Measurements from ENCODE around the gene BUB1. TPM values are rescaled to one million over a fixed set of nuclear protein-coding genes. Genes with fewer than 3 reads are reported as not detected.

Gene BUB1
- total and polyA plus RNA-seq, 2 experiments from 2014 or later = 17.9 to 64.2 TPM

GRCh38 chr2:110682872-110683271 lies 5.0 kb upstream of the BUB1 start:
- H3K36me3 ChIP-seq = no peaks in the 10 kb centered on the region
- DNase-seq (ENCODE audit: low read depth in 1 of 2, low spot score in 1 of 2) = no peak
- no peak overlapping the region for H3K4me3 ChIP-seq
- no peak for TF ChIP-seq CTCF (IDR thresholded peaks at IDR 0.05; ENCODE audit: low read depth, low read length)
- H3K27ac ChIP-seq = no peak overlapping the region
- H3K9me3 ChIP-seq (ENCODE audit: low read depth) = no peaks in the 10 kb centered on the region
- H3K27me3 ChIP-seq = no peaks in the 10 kb centered on the region
- H3K4me1 ChIP-seq (ENCODE audit: low read depth) = peaks cover 10% of the 10 kb centered on the region

- Histone ChIP-seq H3K27ac (no peak overlapping the region), H3K27me3 (no peaks in the 10 kb centered on the region), H3K36me3 (no peaks in the 10 kb centered on the region), H3K9me3 (ENCODE audit: low read depth) (no peaks in the 10 kb centered on the region), H3K4me3 (no peak overlapping the region), H3K4me1 (ENCODE audit: low read depth) (peaks cover 11% of the 10 kb centered on the region)
- DNase-seq (ENCODE audit: low read depth in 1 of 2, low spot score in 1 of 2) = no peak
- no peak for TF ChIP-seq CTCF (IDR thresholded peaks at IDR 0.05; ENCODE audit: low read depth, low read length)
These were observed 4.4 kb upstream of the BUB1 start for GRCh38 chr2:110682267-110682666.

- no peak for TF ChIP-seq CTCF (IDR thresholded peaks at IDR 0.05; ENCODE audit: low read depth, low read length)
- peak in 1 of 2 donors; percentile 32 for DNase-seq (ENCODE audit: low read depth in 1 of 2, low spot score in 1 of 2)
- Histone ChIP-seq H3K27me3 (no peaks in the 10 kb centered on the region), H3K4me1 (ENCODE audit: low read depth) (peaks cover 14% of the 10 kb centered on the region), H3K27ac (no peak overlapping the region), H3K9me3 (ENCODE audit: low read depth) (no peaks in the 10 kb centered on the region), H3K4me3 (no peak overlapping the region), H3K36me3 (no peaks in the 10 kb centered on the region)
These were observed 2.8 kb upstream of the BUB1 start for GRCh38 chr2:110680709-110681108.

GRCh38 chr2:110679865-110680264 lies 2.0 kb upstream of the BUB1 start:
- TF ChIP-seq CTCF (IDR thresholded peaks at IDR 0.05; ENCODE audit: low read depth, low read length) = no peak
- Histone ChIP-seq H3K27me3 (no peaks in the 10 kb centered on the region), H3K27ac (no peak overlapping the region), H3K9me3 (ENCODE audit: low read depth) (no peaks in the 10 kb centered on the region), H3K4me1 (ENCODE audit: low read depth) (peaks cover 22% of the 10 kb centered on the region), H3K4me3 (no peak overlapping the region), H3K36me3 (no peaks in the 10 kb centered on the region)
- no peak for DNase-seq (ENCODE audit: low read depth in 1 of 2, low spot score in 1 of 2)

GRCh38 chr2:110679337-110679707 lies 1.5 kb upstream of the BUB1 start:
- Histone ChIP-seq H3K27me3 (no peaks in the 10 kb centered on the region), H3K4me3 (no peak overlapping the region), H3K4me1 (ENCODE audit: low read depth) (peaks cover 28% of the 10 kb centered on the region), H3K36me3 (no peaks in the 10 kb centered on the region), H3K27ac (no peak overlapping the region), H3K9me3 (ENCODE audit: low read depth) (no peaks in the 10 kb centered on the region)
- DNase-seq (ENCODE audit: low read depth in 1 of 2, low spot score in 1 of 2) = peak in 1 of 2 donors; percentile 34
- TF ChIP-seq CTCF (IDR thresholded peaks at IDR 0.05; ENCODE audit: low read depth, low read length) = peak; percentile 9

Measured in cardiac muscle cell (in vitro differentiated cells and primary cell).